DOHH2 (cell line): ENCODE results near the gene TMEM191C.
"Not testable (repeated sequence)": the region's sequence is repeated elsewhere in the genome, so short reads cannot be mapped to it uniquely, and the experiment has no call there.

ENCODE experiments used
- H3F3A ChIP-seq: fragments of 200-600 bp; sonication (generic), shearing (Covaris generic); 2 replicates; pipeline ENCODE4 v1.6.0; 2016; ENCODE audit warnings: antibody characterized with exemption, mild to moderate bottlenecking; ENCODE audit not compliant: control insufficient read depth, insufficient read depth
- H3K27ac ChIP-seq: fragments of 200-600 bp; sonication (generic); 2 replicates; pipeline ENCODE4 v1.5.1; 2014; ENCODE audit warnings: low read depth, mild to moderate bottlenecking, low read length, moderate library complexity
- H3K27me3 ChIP-seq: fragments of 200-600 bp; sonication (generic); 2 replicates; pipeline ENCODE4 v1.6.1; 2014; ENCODE audit warnings: mild to moderate bottlenecking, low read length, mixed read lengths; ENCODE audit not compliant: control insufficient read depth
- H3K36me3 ChIP-seq: fragments of 200-600 bp; sonication (generic); 2 replicates; pipeline ENCODE4 v1.6.1; 2014; ENCODE audit warnings: mild to moderate bottlenecking, low read length, moderate library complexity, mixed read lengths; ENCODE audit not compliant: control insufficient read depth
- H3K4me1 ChIP-seq: fragments of 200-600 bp; sonication (generic); 2 replicates; pipeline ENCODE4 v1.6.1; 2014; ENCODE audit warnings: mild to moderate bottlenecking, low read length, mixed read lengths; ENCODE audit not compliant: control insufficient read depth
- H3K4me2 ChIP-seq: fragments of 200-600 bp; sonication (generic); 2 replicates; pipeline ENCODE4 v1.6.0; 2014; ENCODE audit warnings: mild to moderate bottlenecking, low read length, moderate library complexity
- H3K4me3 ChIP-seq: fragments of 200-600 bp; sonication (generic); 2 replicates; pipeline ENCODE4 v1.5.1; 2014; ENCODE audit warnings: mild to moderate bottlenecking, low read length, mixed read lengths
- H3K79me2 ChIP-seq: fragments of 200-600 bp; sonication (generic); 2 replicates; pipeline ENCODE4 v1.6.1; 2014; ENCODE audit warnings: mild to moderate bottlenecking, low read length, mixed read lengths; ENCODE audit not compliant: control insufficient read depth
- H3K9me2 ChIP-seq: fragments of 200-600 bp; sonication (generic); replicated peaks from 2 replicates; pipeline ENCODE4 v1.6.1; 2014; ENCODE audit warnings: mild to moderate bottlenecking, low read length, mixed read lengths; ENCODE audit not compliant: control insufficient read depth
- H3K9me3 ChIP-seq: fragments of 200-600 bp; sonication (generic); 2 replicates; pipeline ENCODE4 v1.6.1; 2014; ENCODE audit warnings: antibody characterized with exemption, low read length, mixed read lengths; ENCODE audit not compliant: control insufficient read depth, insufficient read depth
- H4K20me1 ChIP-seq: fragments of 200-600 bp; sonication (generic); 2 replicates; pipeline ENCODE4 v1.6.0; 2014; ENCODE audit warnings: low read depth, mild to moderate bottlenecking, antibody characterized with exemption, low read length, moderate library complexity; ENCODE audit not compliant: control insufficient read depth, insufficient read depth

The TMEM191C gene

DNA sequence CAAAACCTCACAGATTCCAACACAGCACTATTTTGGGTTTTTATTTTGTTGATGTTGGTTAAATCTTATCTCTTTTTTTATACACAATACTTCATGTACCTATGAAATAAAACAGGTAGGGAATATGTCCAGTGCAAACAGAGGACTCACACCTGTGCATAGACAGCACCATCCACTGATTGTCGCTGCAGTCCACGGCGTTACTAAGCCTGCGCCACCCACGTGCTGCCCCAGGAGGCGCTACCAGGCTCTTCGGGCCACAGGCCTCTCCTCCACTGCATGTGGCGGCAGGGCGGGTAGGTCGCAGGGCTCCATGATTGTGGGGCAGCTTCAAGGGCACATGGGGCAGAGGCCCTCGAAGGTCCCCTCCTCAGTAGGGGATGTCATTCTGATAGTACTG, 5.8 kb downstream of the TMEM191C start:
- H3F3A ChIP-seq, H3K36me3 ChIP-seq, H3K79me2 ChIP-seq, H3K9me3 ChIP-seq, H4K20me1 ChIP-seq, H3K4me2 ChIP-seq, H3K9me2 ChIP-seq, H3K4me3 ChIP-seq, H3K4me1 ChIP-seq, H3K27me3 ChIP-seq, H3K27ac ChIP-seq: not testable (repeated sequence)

DNA sequence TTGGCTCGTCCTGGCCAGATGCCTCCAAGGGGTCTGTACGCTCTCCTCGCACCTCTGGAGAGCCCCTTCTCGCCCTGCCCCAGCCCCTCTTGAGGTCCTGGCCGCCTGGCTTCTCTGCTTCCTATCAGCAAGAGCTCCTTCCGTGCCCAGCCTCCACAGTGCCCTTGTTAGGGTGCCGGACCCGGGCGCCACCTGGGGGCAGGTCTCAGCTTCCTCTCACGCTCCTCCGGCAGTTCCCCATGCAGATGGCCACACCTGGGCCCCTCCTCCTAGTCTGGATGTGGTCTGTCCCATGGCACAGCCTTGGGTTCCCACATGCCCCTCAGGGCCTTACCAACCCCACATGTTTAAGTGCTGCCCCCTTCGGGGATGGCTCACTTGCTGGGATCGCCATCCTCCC, 6.5 kb downstream of the TMEM191C start:
- not testable (repeated sequence) for H3K4me3 ChIP-seq, H3K9me3 ChIP-seq, H3K27me3 ChIP-seq, H4K20me1 ChIP-seq, H3K9me2 ChIP-seq, H3F3A ChIP-seq, H3K36me3 ChIP-seq, H3K27ac ChIP-seq, H3K79me2 ChIP-seq, H3K4me2 ChIP-seq, H3K4me1 ChIP-seq

DNA sequence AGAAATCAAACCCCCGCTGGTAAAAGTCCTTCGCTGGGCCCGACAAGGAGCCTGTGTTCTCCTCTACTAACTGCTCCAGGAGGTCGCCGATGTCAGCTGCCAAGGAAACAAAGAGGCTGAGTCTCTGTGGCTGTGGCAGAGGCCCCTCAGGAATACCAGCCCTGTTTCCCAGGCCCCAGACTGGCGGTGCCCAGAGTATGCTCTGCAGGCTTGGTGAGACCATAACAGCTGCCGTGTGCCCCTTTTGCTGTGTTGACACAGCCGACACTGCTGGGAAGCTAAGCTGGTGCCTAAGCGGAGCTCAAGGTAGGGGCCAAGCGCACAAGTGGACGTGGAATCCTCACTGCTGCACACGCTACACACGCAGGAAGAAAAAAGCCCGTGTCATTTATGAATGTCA, 16.9 kb downstream of the TMEM191C start:
- H3F3A ChIP-seq, H4K20me1 ChIP-seq, H3K36me3 ChIP-seq, H3K9me2 ChIP-seq, H3K27ac ChIP-seq, H3K79me2 ChIP-seq, H3K27me3 ChIP-seq, H3K9me3 ChIP-seq, H3K4me2 ChIP-seq, H3K4me1 ChIP-seq, H3K4me3 ChIP-seq: not testable (repeated sequence)

DNA sequence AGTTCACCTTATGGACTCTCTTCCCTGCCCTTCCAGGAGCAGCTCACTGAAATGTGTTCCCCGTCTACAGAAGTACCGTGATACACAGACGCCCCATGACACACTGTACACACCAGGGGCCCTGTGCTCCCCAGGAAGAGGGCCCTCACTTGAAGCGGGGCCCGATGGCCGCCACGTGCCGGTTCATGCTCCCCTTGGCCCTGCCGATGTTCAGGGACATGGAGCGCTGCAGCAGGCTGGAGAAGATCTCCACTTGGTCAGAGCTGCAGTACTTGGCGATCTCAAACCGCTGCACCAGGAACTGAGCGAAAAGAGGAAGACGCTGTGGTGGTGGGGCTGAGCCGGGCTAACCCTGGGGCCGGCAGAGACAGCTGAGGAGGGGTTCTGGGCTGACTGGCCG, 20.5 kb downstream of the TMEM191C start:
- not testable (repeated sequence) for H3K9me3 ChIP-seq, H3K4me1 ChIP-seq, H3K9me2 ChIP-seq, H3F3A ChIP-seq, H3K79me2 ChIP-seq, H3K4me3 ChIP-seq, H3K36me3 ChIP-seq, H4K20me1 ChIP-seq, H3K27me3 ChIP-seq, H3K4me2 ChIP-seq, H3K27ac ChIP-seq

DNA sequence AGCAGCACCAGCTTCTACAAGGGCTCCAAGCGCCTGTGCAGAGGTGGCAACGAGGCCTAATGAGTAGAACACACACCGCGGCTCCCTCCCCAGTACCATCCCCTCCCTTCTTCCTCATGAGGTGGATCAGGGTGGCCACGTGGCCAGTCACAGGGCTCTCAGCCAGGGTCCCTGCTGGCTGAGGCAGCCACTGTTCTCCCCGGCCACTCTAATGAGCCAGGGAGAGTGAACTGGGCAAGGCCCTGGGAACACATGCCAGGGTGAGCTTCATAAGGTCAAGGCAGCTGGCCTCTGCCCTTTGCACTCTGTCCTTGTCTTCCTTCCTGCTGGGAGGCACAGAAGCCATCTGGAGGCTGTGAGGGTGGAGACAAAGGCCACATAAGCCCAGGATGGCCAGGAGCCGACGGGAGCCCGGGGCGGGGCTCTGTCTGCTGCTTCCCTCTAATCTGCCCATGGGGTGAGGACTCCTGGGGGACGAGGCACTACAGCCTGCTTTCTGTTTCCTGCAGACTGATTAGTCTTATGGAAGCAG, 22.0 kb downstream of the TMEM191C start:
- H3K27ac ChIP-seq, H3K9me3 ChIP-seq, H3K36me3 ChIP-seq, H3K4me3 ChIP-seq, H3K27me3 ChIP-seq, H3K4me1 ChIP-seq, H3K79me2 ChIP-seq, H3F3A ChIP-seq, H3K4me2 ChIP-seq, H4K20me1 ChIP-seq, H3K9me2 ChIP-seq: not testable (repeated sequence)

DNA sequence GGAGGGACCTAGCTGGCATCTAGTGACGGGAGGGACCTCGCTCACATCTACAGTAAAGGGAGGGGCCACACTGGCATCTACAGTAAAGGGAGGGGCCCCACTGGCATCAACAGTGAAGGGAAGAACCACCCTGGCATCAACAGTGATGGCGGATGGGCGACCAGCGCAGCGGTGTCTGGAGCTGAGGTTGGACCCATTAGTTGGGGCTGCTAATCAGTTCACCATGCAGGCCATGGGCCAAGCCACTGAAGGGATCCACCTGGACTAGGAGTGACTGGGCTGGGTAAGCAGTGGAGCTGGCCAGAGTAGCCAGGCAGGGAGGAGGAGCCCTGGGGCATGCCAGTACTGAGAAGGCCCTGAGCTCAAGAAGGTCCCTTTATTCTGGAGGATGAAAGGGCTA, 23.4 kb downstream of the TMEM191C start:
- H3K4me1 ChIP-seq, H3F3A ChIP-seq, H3K9me2 ChIP-seq, H3K36me3 ChIP-seq, H3K27me3 ChIP-seq, H3K4me2 ChIP-seq, H3K79me2 ChIP-seq, H3K27ac ChIP-seq, H4K20me1 ChIP-seq, H3K4me3 ChIP-seq, H3K9me3 ChIP-seq: not testable (repeated sequence)

DNA sequence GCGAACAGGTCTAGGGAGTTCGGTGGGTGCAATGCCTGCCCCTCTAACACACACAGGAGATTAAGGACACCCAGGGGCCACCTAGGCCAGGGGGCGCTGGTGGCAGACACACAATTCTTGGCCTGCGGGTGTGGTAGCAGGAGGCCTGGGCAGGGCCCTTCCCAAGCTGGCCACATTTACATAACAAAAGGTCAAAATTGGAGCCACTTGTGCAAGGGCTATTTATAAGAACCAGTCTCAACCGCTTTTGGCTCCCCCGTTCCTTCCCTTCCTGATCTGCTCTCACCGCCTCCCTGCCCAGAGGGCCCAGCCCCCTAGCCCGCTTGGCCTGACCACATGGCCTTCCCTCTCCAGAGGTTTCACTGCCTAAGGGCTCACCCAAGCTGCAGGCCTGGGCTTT, 25.1 kb downstream of the TMEM191C start:
- H3K27ac ChIP-seq, H3K27me3 ChIP-seq, H3K79me2 ChIP-seq, H3F3A ChIP-seq, H3K4me2 ChIP-seq, H3K9me2 ChIP-seq, H3K4me3 ChIP-seq, H4K20me1 ChIP-seq, H3K4me1 ChIP-seq, H3K36me3 ChIP-seq, H3K9me3 ChIP-seq: not testable (repeated sequence)

DNA sequence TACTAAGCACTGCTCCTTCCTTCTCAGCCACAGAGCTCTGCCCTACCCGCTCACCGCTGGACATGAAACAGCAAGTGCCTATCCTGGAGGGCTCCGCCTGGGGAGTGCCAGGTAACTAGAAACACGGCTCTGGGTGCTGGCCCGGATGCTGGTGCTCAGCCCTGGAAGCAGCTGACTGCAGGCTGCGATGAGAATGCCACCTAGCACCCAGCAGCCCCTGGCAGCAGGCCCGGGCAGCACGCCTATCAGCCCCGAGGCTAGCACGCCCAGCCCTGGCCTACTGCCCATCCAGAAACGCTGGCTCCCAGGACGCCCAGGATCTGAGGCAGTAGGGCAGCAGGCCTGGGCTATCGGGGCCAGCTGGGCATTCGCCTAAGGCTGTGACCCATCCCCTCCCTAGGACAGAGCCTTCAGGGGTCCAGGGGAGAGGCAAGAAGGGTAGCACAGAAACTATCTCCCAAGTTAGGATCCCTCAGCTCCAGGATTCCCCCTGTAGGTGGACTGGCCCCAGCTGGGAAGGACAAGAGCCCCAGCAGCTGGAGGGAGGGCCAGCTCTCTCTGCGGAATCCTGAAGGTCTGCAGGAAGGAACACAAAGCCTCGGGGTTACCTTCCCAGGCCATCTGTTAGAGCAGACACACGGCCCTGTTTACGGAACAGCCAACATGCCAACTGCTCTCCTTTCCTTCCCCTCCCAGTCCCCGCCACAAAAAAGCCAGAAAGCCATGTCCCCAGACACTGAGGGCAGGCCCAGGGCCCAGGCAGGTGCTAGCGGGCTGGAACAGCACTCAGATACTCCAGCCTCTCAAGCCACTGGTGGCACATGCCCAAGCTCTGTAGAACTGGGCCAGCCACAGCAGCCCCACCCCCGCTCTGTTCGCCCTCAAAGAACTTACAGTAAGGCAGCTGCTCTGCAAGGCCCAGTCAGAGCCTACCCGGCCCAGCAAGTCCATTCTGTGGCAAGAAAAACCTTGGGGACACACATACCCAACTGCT, 26.9 kb downstream of the TMEM191C start:
- not testable (repeated sequence) for H3K27ac ChIP-seq, H3K79me2 ChIP-seq, H3K27me3 ChIP-seq, H3K9me2 ChIP-seq, H3K9me3 ChIP-seq, H3K4me3 ChIP-seq, H3K4me2 ChIP-seq, H3K4me1 ChIP-seq, H3K36me3 ChIP-seq, H3F3A ChIP-seq, H4K20me1 ChIP-seq
